Measurements from ENCODE around the gene PCDHGC5. TPM values are rescaled to one million over a fixed set of nuclear protein-coding genes. Genes with fewer than 3 reads are reported as not detected.

PCDHGC5 gene
- total RNA-seq, 2 donors from 2014 or later = 0.71 to 1.8 TPM

DNA sequence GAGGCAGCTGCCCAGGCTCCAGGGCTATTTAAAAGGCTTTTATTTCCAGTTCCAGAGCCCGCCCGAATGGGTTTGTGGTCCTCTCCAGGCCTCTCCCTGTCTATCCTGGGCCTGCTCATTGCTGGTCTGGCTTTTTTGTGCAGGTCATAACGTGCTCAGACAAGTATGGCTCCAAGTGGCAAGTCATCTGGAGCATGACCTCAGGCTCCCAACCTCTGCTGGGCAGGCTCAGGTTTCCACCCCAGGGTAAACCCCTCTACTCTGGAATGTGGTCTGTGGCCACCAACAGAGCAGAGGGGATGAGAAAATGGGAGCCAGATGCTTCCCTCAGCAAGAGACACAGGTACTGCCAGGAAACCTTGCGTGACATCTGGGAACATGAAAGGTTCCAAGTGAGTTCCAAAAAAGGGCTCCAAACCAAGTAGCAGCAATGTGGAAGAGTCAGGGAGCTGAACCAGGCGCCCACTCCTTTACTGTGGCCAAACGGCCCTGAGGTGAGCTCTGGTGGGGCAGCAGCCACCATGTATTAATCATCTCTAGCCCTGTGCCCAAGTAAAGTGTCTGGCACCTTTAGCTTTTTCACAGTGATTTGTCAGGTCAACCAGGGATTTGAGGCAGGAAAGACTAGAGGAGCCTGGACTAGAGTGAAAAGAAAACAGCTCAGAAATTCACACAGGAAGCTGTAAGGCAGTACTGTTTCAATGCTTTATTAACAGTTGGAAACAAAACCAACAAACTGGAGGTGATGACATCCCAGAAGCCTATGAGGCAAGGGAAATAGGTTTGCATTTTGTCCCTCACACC lies 25.7 kb downstream of the PCDHGC5 start:
- H3K27me3 ChIP-seq (ENCODE audit: control insufficient read depth, insufficient read depth, low read length, poor library complexity, severe bottlenecking) = no peaks in the 10 kb centered on the region
- H3K4me3 ChIP-seq (ENCODE audit: low read length) = no peak overlapping the region
- Mint-ChIP-seq H3K27ac (peak overlapping the region; percentile 92), H3K36me3 (ENCODE audit: low read depth) (peaks cover 37% of the 10 kb centered on the region), H3K4me1 (peaks cover 30% of the 10 kb centered on the region), H3K27me3 (ENCODE audit: insufficient read depth) (peaks cover 6% of the 10 kb centered on the region), H3K4me3 (peak overlapping the region; percentile 69), H3K9me3 (no peaks in the 10 kb centered on the region)
- TF ChIP-seq, protein P1, sequence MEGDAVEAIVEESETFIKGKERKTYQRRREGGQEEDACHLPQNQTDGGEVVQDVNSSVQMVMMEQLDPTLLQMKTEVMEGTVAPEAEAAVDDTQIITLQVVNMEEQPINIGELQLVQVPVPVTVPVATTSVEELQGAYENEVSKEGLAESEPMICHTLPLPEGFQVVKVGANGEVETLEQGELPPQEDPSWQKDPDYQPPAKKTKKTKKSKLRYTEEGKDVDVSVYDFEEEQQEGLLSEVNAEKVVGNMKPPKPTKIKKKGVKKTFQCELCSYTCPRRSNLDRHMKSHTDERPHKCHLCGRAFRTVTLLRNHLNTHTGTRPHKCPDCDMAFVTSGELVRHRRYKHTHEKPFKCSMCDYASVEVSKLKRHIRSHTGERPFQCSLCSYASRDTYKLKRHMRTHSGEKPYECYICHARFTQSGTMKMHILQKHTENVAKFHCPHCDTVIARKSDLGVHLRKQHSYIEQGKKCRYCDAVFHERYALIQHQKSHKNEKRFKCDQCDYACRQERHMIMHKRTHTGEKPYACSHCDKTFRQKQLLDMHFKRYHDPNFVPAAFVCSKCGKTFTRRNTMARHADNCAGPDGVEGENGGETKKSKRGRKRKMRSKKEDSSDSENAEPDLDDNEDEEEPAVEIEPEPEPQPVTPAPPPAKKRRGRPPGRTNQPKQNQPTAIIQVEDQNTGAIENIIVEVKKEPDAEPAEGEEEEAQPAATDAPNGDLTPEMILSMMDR (conservative IDR thresholded peaks at IDR 0.05) = no peak
- H3K9ac ChIP-seq (ENCODE audit: extremely low read depth, low read length, poor library complexity, severe bottlenecking) = no peak overlapping the region
- 47 to 66% methylated on average over 4 to 6 of the region's 6 CpGs for WGBS, 2 experiments (ENCODE audit: insufficient coverage in 1 of 2, insufficient read length in 1 of 2)
- peaks cover 60% of the 10 kb centered on the region for H3K36me3 ChIP-seq (ENCODE audit: control insufficient read depth, insufficient read depth, low read length)
- H3K27ac ChIP-seq (ENCODE audit: low read depth, low read length) = peak overlapping the region; percentile 99
- H3K4me1 ChIP-seq (ENCODE audit: control insufficient read depth, insufficient read depth, low read length) = peaks cover 15% of the 10 kb centered on the region
- peak; percentile 90 for DNase-seq
- H3K9me3 ChIP-seq (ENCODE audit: control insufficient read depth, low read length) = no peaks in the 10 kb centered on the region

DNA sequence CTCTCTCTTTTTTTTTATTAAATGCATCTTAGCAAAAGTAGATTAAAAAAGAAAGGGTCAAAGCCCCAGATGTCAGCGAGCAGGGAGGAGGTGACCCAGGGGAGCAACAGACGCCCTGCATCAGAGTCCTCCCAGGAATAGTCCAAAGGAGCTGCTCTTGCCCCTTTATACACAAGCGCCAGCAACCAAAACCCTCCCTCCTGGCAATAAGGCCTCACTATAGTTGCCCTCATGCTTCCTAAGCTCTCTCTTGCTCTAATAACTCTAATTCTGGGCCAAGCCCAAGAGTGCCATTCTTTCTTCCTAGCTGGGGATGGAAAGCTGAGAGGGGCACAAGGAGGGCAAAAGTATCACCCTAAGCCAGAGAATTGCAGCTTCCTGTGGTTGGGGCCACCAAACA lies 26.3 kb downstream of the PCDHGC5 start:
- TF ChIP-seq, protein P1 (conservative IDR thresholded peaks at IDR 0.05) = no peak
- peaks cover 44% of the 10 kb centered on the region for H3K36me3 Mint-ChIP-seq (ENCODE audit: low read depth)
- peaks cover 66% of the 10 kb centered on the region for H3K36me3 ChIP-seq (ENCODE audit: control insufficient read depth, insufficient read depth, low read length)
- H3K4me1 Mint-ChIP-seq = peaks cover 30% of the 10 kb centered on the region
- H3K4me3 Mint-ChIP-seq = no peak overlapping the region
- H3K27ac ChIP-seq (ENCODE audit: low read depth, low read length) = peak overlapping the region; percentile 99
- H3K9me3 ChIP-seq (ENCODE audit: control insufficient read depth, low read length) = no peaks in the 10 kb centered on the region
- no peaks in the 10 kb centered on the region for H3K27me3 ChIP-seq (ENCODE audit: control insufficient read depth, insufficient read depth, low read length, poor library complexity, severe bottlenecking)
- 93% methylated on average over 3 of the region's 3 CpGs; no CpG with 5 or more reads in 1 of the 2 experiments for WGBS, 2 experiments (ENCODE audit: insufficient coverage in 1 of 2, insufficient read length in 1 of 2)
- peak overlapping the region; percentile 92 for H3K27ac Mint-ChIP-seq
- peaks cover 15% of the 10 kb centered on the region for H3K4me1 ChIP-seq (ENCODE audit: control insufficient read depth, insufficient read depth, low read length)
- no peak overlapping the region for H3K9ac ChIP-seq (ENCODE audit: extremely low read depth, low read length, poor library complexity, severe bottlenecking)
- no peaks in the 10 kb centered on the region for H3K9me3 Mint-ChIP-seq
- no peak for DNase-seq
- H3K27me3 Mint-ChIP-seq (ENCODE audit: insufficient read depth) = peaks cover 6% of the 10 kb centered on the region
- no peak overlapping the region for H3K4me3 ChIP-seq (ENCODE audit: low read length)

DNA sequence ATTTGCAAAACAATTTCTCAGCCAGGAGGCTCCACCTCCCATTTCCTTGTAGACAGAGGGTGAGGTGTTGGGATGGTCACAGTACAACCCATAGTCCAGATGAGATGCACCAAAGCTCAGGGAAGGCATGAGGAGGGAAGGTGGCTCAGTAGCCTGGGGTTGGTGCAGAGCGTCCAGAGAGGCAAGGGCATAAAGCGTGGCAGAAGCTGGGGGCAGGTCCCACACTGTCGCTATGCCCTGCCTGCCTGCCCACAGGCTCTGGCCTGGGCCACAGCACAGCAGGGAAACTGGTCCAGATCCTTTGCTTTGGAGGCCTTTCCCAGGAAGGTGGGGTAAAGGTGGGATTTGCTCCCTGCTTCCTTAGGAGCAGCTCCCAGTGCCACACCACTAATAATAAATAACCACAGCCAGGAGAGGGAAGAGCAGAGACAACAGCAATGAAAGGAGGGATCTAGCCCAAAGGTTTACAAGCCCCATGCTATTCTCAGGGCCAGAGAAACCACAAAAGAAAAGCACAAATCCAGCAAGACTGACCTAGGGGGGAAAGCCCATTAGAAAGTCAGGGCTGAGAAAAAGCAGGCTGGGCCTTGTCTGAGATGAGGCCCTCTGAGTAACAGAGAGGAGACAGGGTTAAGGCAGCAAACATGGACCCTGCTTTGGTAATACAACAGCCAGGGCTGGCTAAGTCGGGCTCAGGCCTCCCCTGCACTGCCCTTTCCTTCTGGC lies 27.2 kb downstream of the PCDHGC5 start:
- Histone ChIP-seq H3K36me3 (ENCODE audit: control insufficient read depth, insufficient read depth, low read length) (peaks cover 73% of the 10 kb centered on the region), H3K4me1 (ENCODE audit: control insufficient read depth, insufficient read depth, low read length) (peaks cover 15% of the 10 kb centered on the region), H3K27ac (ENCODE audit: low read depth, low read length) (no peak overlapping the region), H3K4me3 (ENCODE audit: low read length) (no peak overlapping the region), H3K27me3 (ENCODE audit: control insufficient read depth, insufficient read depth, low read length, poor library complexity, severe bottlenecking) (no peaks in the 10 kb centered on the region), H3K9me3 (ENCODE audit: control insufficient read depth, low read length) (no peaks in the 10 kb centered on the region), H3K9ac (ENCODE audit: extremely low read depth, low read length, poor library complexity, severe bottlenecking) (no peak overlapping the region)
- TF ChIP-seq, protein P1 (conservative IDR thresholded peaks at IDR 0.05) = no peak
- H3K9me3 Mint-ChIP-seq = no peaks in the 10 kb centered on the region
- H3K4me1 Mint-ChIP-seq = peaks cover 30% of the 10 kb centered on the region
- peaks cover 6% of the 10 kb centered on the region for H3K27me3 Mint-ChIP-seq (ENCODE audit: insufficient read depth)
- WGBS, 2 experiments (ENCODE audit: insufficient coverage in 1 of 2, insufficient read length in 1 of 2) = 95% methylated on average over 4 of the region's 4 CpGs; no CpG with 5 or more reads in 1 of the 2 experiments
- H3K36me3 Mint-ChIP-seq (ENCODE audit: low read depth) = peaks cover 53% of the 10 kb centered on the region
- DNase-seq = no peak
- no peak overlapping the region for H3K4me3 Mint-ChIP-seq
- H3K27ac Mint-ChIP-seq = peak overlapping the region; percentile 69
